Kidney (tissue), 14 donors: ENCODE results near the gene SH2D4B. TPM values are rescaled to one million over a fixed set of nuclear protein-coding genes. Genes with fewer than 3 reads are reported as not detected.

ENCODE experiments used
- DNase-seq, 5 donors: peaks; one replicate each; pipeline ENCODE4 v3.0.0-alpha.2; 2013 to 2020
- FAIRE-seq: peaks from 2 replicates; lab custom pipeline; 2012; peaks lifted over from hg19 to GRCh38; lab: Jason Lieb, UNC
- H3K27ac ChIP-seq, 2 donors: one replicate each; pipeline ENCODE4 v1.7.0; 2013; ENCODE audit warnings: low read depth in 2 of 2, low read length in 2 of 2, inconsistent platforms in 1 of 2
- H3K27me3 ChIP-seq: one replicate; pipeline ENCODE4 v1.7.1; 2013; ENCODE audit warnings: low read length, inconsistent platforms; ENCODE audit not compliant: control insufficient read depth, insufficient read depth
- H3K36me3 ChIP-seq, 3 donors: one replicate each; pipeline versions ENCODE4 v1.7.0 to v1.7.1; 2013; ENCODE audit warnings: low read length in 3 of 3, control low read depth in 1 of 3, inconsistent platforms in 1 of 3; ENCODE audit not compliant: insufficient read depth in 3 of 3, control insufficient read depth in 2 of 3
- H3K4me1 ChIP-seq, 3 donors: one replicate each; pipeline versions ENCODE4 v1.7.0 to v1.7.1; 2013; ENCODE audit warnings: low read length in 3 of 3, inconsistent platforms in 1 of 3, low read depth in 1 of 3; ENCODE audit not compliant: control insufficient read depth in 2 of 3, insufficient read depth in 2 of 3
- H3K4me3 ChIP-seq, 3 donors: one replicate each; pipeline versions ENCODE4 v1.7.0 to v1.8.1; 2013; ENCODE audit warnings: low read length in 3 of 3, control low read depth in 1 of 3, inconsistent platforms in 1 of 3
- H3K9ac ChIP-seq, 3 donors: one replicate each; pipeline versions ENCODE4 v1.7.0 to v1.7.1; 2013; ENCODE audit warnings: low read length in 3 of 3, control low read depth in 1 of 3, inconsistent platforms in 1 of 3
- H3K9me3 ChIP-seq, 3 donors: one replicate each; pipeline versions ENCODE4 v1.7.0 to v1.7.1; 2013; ENCODE audit warnings: low read length in 3 of 3, control low read depth in 1 of 3, inconsistent platforms in 1 of 3; ENCODE audit not compliant: control insufficient read depth in 2 of 3, insufficient read depth in 1 of 3
- intact Hi-C: fragments of 100-400 bp; cut with DNase I; formaldehyde crosslinking; loops from one replicate; pipeline ENCODE4 v1.11.1; 2022
- polyA plus RNA-seq: library from polyadenylated mRNA; stranded (reverse); fragments of 350-450 nt; fragmentation: Illumina TruSeq; extraction: RNeasy Lipid Tissue Mini Kit (QIAGEN cat#74804); gene quantifications from one replicate; pipeline ENCODE4 v1.2.3, GENCODE V29; 2014; ENCODE audit warnings: low read depth, low replicate concordance; ENCODE audit not compliant: insufficient read depth
- total RNA-seq: library from RNA; stranded (reverse); fragmentation: NEBNext Ultra II Directional; extraction: Animal tissue kit (Norgen Biotek cat#: 25700); gene quantifications from one replicate; pipeline ENCODE4 v1.2.1, GENCODE V29; 2021
- TF ChIP-seq, protein P1 (sequence below): IDR thresholded peaks from 3 replicates; pipeline ENCODE4 v1.5.1; 2012; ENCODE audit warnings: mild to moderate bottlenecking, moderate library complexity, borderline replicate concordance; ENCODE audit not compliant: insufficient read depth; ENCODE audit errors: extremely low read depth
- donor health status: control.
- donor health status: control.
- donor health status: control.
- donor health status: control.
- donor health status: control.
- donor health status: DM: yes; HTN: yes; CAD: no.
- donor health status: Normal renal cell carcinoma (clear cell type).

The SH2D4B gene
- total and polyA plus RNA-seq, 2 donors from 2014 or later = 0.09 TPM; not detected in 1

DNA sequence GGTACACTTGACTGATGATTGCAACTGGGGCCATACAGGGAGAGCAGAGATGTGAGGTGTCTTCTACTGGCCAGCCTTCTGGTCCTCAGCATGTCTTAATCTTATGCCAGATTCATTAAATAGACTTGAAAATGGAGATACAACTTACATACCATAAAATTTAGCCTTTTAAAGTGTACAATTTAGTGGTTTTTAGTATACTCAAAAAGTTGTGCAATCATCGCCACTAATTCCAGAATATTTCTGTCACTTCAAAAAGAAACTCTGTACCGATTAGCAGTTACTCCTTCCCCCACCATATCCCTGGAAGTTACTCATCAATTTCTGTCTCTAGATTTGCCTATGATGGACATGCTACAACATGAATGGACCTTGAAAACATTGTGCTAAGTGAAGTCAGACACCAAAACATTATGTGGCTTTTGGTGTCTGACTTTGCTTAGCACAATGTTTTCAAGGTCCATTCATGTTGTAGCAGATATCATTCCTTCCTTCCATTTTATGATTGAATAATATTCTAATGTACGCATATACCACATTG is 53.0 kb downstream of the SH2D4B start:
- intact Hi-C loops = no loop called here
- Histone ChIP-seq H3K36me3 (no peaks in the 10 kb centered on the region), H3K4me1 (no peaks in the 10 kb centered on the region), H3K27me3 (no peaks in the 10 kb centered on the region), H3K27ac (no peak overlapping the region), H3K9ac (no peak overlapping the region), H3K4me3 (no peak overlapping the region), H3K9me3 (no peaks in the 10 kb centered on the region)
- DNase-seq (no peak), FAIRE-seq (no peak)
- TF ChIP-seq, protein P1, sequence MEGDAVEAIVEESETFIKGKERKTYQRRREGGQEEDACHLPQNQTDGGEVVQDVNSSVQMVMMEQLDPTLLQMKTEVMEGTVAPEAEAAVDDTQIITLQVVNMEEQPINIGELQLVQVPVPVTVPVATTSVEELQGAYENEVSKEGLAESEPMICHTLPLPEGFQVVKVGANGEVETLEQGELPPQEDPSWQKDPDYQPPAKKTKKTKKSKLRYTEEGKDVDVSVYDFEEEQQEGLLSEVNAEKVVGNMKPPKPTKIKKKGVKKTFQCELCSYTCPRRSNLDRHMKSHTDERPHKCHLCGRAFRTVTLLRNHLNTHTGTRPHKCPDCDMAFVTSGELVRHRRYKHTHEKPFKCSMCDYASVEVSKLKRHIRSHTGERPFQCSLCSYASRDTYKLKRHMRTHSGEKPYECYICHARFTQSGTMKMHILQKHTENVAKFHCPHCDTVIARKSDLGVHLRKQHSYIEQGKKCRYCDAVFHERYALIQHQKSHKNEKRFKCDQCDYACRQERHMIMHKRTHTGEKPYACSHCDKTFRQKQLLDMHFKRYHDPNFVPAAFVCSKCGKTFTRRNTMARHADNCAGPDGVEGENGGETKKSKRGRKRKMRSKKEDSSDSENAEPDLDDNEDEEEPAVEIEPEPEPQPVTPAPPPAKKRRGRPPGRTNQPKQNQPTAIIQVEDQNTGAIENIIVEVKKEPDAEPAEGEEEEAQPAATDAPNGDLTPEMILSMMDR = no peak

GRCh38 chr10:80596391-80597257 is 58.9 kb downstream of the SH2D4B start:
- intact Hi-C loops = no loop called here
- Histone ChIP-seq H3K4me1 (no peaks in the 10 kb centered on the region), H3K27me3 (no peaks in the 10 kb centered on the region), H3K9me3 (no peaks in the 10 kb centered on the region), H3K27ac (no peak overlapping the region), H3K9ac (no peak overlapping the region), H3K36me3 (no peaks in the 10 kb centered on the region), H3K4me3 (no peak overlapping the region)
- FAIRE-seq (no peak), DNase-seq (no peak)
- TF ChIP-seq, protein P1 = peak; percentile 58

DNA sequence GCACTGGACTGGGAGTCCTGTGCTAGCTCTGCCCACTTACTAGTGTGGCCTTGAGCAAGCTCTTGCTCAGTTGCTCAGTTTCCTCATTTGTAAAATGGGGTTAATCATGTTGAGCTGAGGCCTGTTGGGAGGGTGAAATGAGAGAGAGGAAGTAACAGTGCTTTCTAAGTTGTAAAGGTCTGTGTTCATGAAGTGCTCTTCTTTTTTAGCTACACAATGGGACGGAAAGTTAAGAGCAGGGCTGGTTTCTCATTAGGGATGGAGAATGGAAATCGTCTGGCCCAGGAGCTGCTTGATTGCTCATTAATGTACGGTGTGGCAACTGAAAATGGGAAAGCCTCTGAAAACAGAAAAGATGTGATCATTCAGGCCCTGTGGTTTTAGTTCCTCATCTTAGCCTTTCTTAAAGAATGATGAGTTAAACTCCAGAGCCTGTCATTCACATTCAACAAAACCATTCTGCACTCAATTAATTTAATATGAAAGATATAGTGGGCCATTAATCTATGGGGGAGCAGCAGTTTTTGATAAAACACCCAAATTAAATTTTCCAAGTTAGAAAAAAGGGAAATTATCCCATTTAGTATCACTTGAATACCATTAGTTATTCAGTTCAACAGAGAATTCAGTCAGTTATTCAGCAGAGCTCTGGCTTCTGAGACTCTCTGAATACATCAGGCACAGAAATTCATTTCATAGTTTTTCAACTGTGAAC is 60.5 kb downstream of the SH2D4B start:
- no peak for FAIRE-seq
- intact Hi-C loops = no loop called here
- no peaks in the 10 kb centered on the region for H3K27me3 ChIP-seq

More for the DNA sequence above, 60.5 kb downstream of the SH2D4B start:
- no peak overlapping the region for H3K9ac ChIP-seq
- H3K4me1 ChIP-seq = no peaks in the 10 kb centered on the region
- TF ChIP-seq, protein P1 = no peak
- H3K27ac ChIP-seq = no peak overlapping the region
- DNase-seq = no peak
- no peaks in the 10 kb centered on the region for H3K9me3 ChIP-seq
- no peaks in the 10 kb centered on the region for H3K36me3 ChIP-seq
- H3K4me3 ChIP-seq = no peak overlapping the region
